OCI-LY3 (cell line): ENCODE measurements around the gene MGAT4D.

Experiments
- EZH2phosphoT487 ChIP-seq: fragments of 200-600 bp; shearing (Covaris generic); IDR thresholded peaks from 2 replicates; pipeline ENCODE4 v1.6.1; 2018; ENCODE audit warnings: antibody characterized with exemption, mixed run types, low read depth
- TF ChIP-seq, protein P1 (sequence below): fragments of 200-600, 300-600 bp; sonication (generic); IDR thresholded peaks from 2 replicates; pipeline ENCODE4 v1.5.1; 2014; ENCODE audit warnings: antibody characterized with exemption, low read length, low read depth

DNA sequence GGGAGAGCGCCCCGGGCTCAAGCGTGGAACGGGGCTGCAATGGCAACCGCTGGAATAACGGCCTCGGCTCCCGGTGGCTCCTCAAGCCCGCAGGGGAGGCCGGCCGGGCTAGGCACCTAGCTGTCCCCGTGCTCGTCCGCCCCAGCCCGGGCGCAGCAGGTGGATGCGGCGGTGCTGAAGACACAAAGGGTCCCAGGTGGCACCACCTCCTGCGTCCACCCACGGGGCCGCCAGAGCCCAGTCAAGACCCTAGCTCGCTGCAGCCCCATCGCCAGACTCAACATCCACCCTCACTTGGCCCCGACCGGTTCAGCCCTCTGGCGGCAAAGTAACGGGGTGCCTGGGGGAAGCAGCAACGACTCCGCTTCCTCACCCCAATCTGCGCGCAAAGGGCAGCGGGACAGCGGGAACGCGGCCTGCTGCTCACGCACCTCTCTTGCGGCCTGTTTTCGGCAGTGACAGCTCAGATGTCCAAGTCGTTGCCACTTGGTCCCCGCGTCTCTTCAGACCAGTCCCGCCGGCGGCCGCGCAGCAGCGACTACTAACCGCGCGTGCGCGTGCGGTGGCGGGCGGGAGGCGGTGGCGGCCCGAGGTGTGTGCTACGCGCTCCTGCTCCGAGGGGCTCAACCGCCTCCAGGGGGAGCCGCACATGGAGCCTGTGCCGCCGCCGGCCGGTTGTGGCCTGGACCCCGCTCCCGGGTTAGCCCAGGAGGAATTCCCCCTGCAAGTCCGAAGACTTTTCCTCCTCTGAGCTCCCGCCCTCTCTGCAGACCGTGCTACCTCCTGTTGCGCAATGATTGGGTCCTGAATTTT lies 70.8 kb downstream of the MGAT4D start, which contains the start of gene CLGN:
- TF ChIP-seq, protein P1, sequence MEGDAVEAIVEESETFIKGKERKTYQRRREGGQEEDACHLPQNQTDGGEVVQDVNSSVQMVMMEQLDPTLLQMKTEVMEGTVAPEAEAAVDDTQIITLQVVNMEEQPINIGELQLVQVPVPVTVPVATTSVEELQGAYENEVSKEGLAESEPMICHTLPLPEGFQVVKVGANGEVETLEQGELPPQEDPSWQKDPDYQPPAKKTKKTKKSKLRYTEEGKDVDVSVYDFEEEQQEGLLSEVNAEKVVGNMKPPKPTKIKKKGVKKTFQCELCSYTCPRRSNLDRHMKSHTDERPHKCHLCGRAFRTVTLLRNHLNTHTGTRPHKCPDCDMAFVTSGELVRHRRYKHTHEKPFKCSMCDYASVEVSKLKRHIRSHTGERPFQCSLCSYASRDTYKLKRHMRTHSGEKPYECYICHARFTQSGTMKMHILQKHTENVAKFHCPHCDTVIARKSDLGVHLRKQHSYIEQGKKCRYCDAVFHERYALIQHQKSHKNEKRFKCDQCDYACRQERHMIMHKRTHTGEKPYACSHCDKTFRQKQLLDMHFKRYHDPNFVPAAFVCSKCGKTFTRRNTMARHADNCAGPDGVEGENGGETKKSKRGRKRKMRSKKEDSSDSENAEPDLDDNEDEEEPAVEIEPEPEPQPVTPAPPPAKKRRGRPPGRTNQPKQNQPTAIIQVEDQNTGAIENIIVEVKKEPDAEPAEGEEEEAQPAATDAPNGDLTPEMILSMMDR: peak; percentile 72
- no peak for TF ChIP-seq EZH2phosphoT487
